ENCODE data around the gene ZSCAN18. TPM values are rescaled to one million over a fixed set of nuclear protein-coding genes. Genes with fewer than 3 reads are reported as not detected.

The ZSCAN18 gene
- total RNA-seq, 1 experiment from 2014 or later: 0.12 TPM

- ATAC-seq (no peak), DNase-seq (ENCODE audit: low read depth, low spot score) (no peak)
- BruUV-seq (replicated peaks): no TSS peak
- no peak overlapping the region for H2AFZ ChIP-seq (ENCODE audit: low read depth, low read length, poor library complexity, severe bottlenecking)
- H3K9me3 ChIP-seq (ENCODE audit: control insufficient read depth in 1 of 2, insufficient read depth in 1 of 2, low read depth in 1 of 2, low read length in 2 of 2): peaks cover 0 to 21% of the 10 kb centered on the region in 2 experiments; a peak in 2 of 4 replicates
- no peak for TF ChIP-seq CBX3 (IDR thresholded peaks at IDR 0.05; ENCODE audit: low read depth)
- TF ChIP-seq, protein P1, sequence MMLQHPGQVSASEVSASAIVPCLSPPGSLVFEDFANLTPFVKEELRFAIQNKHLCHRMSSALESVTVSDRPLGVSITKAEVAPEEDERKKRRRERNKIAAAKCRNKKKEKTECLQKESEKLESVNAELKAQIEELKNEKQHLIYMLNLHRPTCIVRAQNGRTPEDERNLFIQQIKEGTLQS (IDR thresholded peaks at IDR 0.05): no peak
- no peak for TF ChIP-seq JUND (IDR thresholded peaks at IDR 0.05)
- TF ChIP-seq POLR2AphosphoS5 (IDR thresholded peaks at IDR 0.05; ENCODE audit: low read depth, low read length): no peak
- no peak for TF ChIP-seq YY1 (IDR thresholded peaks at IDR 0.05; ENCODE audit: extremely low read depth, insufficient replicate concordance, low read depth, low read length)
- TF ChIP-seq POLR2A (IDR thresholded peaks at IDR 0.05; ENCODE audit: borderline replicate concordance, extremely low read depth, insufficient read depth, insufficient read length): no peak
- TF ChIP-seq, protein P2, sequence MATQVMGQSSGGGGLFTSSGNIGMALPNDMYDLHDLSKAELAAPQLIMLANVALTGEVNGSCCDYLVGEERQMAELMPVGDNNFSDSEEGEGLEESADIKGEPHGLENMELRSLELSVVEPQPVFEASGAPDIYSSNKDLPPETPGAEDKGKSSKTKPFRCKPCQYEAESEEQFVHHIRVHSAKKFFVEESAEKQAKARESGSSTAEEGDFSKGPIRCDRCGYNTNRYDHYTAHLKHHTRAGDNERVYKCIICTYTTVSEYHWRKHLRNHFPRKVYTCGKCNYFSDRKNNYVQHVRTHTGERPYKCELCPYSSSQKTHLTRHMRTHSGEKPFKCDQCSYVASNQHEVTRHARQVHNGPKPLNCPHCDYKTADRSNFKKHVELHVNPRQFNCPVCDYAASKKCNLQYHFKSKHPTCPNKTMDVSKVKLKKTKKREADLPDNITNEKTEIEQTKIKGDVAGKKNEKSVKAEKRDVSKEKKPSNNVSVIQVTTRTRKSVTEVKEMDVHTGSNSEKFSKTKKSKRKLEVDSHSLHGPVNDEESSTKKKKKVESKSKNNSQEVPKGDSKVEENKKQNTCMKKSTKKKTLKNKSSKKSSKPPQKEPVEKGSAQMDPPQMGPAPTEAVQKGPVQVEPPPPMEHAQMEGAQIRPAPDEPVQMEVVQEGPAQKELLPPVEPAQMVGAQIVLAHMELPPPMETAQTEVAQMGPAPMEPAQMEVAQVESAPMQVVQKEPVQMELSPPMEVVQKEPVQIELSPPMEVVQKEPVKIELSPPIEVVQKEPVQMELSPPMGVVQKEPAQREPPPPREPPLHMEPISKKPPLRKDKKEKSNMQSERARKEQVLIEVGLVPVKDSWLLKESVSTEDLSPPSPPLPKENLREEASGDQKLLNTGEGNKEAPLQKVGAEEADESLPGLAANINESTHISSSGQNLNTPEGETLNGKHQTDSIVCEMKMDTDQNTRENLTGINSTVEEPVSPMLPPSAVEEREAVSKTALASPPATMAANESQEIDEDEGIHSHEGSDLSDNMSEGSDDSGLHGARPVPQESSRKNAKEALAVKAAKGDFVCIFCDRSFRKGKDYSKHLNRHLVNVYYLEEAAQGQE (IDR thresholded peaks at IDR 0.05; ENCODE audit: low read depth): no peak
- no peak for TF ChIP-seq FOSL1 (IDR thresholded peaks at IDR 0.05; ENCODE audit: low read depth)
- TF ChIP-seq SIN3A (IDR thresholded peaks at IDR 0.05; ENCODE audit: low read depth): no peak
- TF ChIP-seq ZNF274 (IDR thresholded peaks at IDR 0.05; ENCODE audit: low read depth, low read length): no peak
- TF ChIP-seq TCF7L2 (IDR thresholded peaks at IDR 0.05; ENCODE audit: borderline replicate concordance, extremely low read depth, insufficient read depth, insufficient read length): no peak
- H3K27me3 ChIP-seq (ENCODE audit: insufficient read depth, low read length): no peaks in the 10 kb centered on the region
- no peaks in the 10 kb centered on the region for H3K4me1 ChIP-seq (ENCODE audit: control insufficient read depth in 1 of 2, insufficient read depth in 2 of 2, low read length in 2 of 2)
- H3K36me3 ChIP-seq (ENCODE audit: control insufficient read depth in 1 of 2, insufficient read depth in 2 of 2, low read length in 2 of 2): no peaks in the 10 kb centered on the region
- H3K9ac ChIP-seq (ENCODE audit: low read length): no peak overlapping the region
- H3K4me3 ChIP-seq (replicated peaks in 1 of 2; ENCODE audit: low read depth in 1 of 2, low read length in 2 of 2): no peak overlapping the region
- intact Hi-C loops (cut with micrococcal nuclease): no loop called here
- ChIA-PET CTCF (no interaction called here), POLR2A (no interaction called here), RAD21 (ENCODE audit: low non-redundant PET in 1 of 2, low total read pairs in 2 of 2, uncharacterized antibody in 2 of 2, unreplicated experiment in 2 of 2) (no interaction called here)
- H3K27ac ChIP-seq (ENCODE audit: low read depth, low read length): no peak overlapping the region
- no peaks in the 10 kb centered on the region for H4K20me1 ChIP-seq (ENCODE audit: insufficient read depth)
- H3K79me2 ChIP-seq (ENCODE audit: insufficient read depth, low read length): no peaks in the 10 kb centered on the region
- no peak overlapping the region for H3K4me2 ChIP-seq (ENCODE audit: low read length)
- no peaks in the 10 kb centered on the region for H3K9me2 ChIP-seq (ENCODE audit: insufficient read depth)
Observed at GRCh38 chr19:58046856-58047255, 51.2 kb downstream of the ZSCAN18 start.

Measured in HCT116 (cell line).